Measurements from ENCODE around the gene CNN3.

The CNN3 gene

GRCh38 chr1:94969137-94969536, 42.2 kb upstream of the CNN3 start:
- ChIA-PET POLR2A (no interaction called here), CTCF (interaction anchor here (1.5 kb wide), 1 partner anchor 9 kb away, joined by 4 read pairs; no protein-coding TSS in a partner anchor)
- no peak for DNase-seq (ENCODE audit: low read depth, low spot score)
- H3K4me3 ChIP-seq (ENCODE audit: low read depth, low read length): no peak overlapping the region
- TF ChIP-seq CTCF (IDR thresholded peaks at IDR 0.05; ENCODE audit: insufficient read depth, low read length, missing control alignments): no peak

- no peak overlapping the region for H3K4me3 ChIP-seq (ENCODE audit: low read depth, low read length)
- no peak for TF ChIP-seq CTCF (IDR thresholded peaks at IDR 0.05; ENCODE audit: insufficient read depth, low read length, missing control alignments)
- CTCF ChIA-PET: interaction anchor here (1.8 kb wide), 1 partner anchor 112 kb away, joined by 5 read pairs; no protein-coding TSS in a partner anchor
- POLR2A ChIA-PET: no interaction called here
- DNase-seq (ENCODE audit: low read depth, low spot score): no peak
These were observed 39.1 kb upstream of the CNN3 start for GRCh38 chr1:94966033-94966432.

- H3K4me3 ChIP-seq (ENCODE audit: low read depth, low read length): no peak overlapping the region
- ChIA-PET CTCF (interaction anchor here (1.0 to 3.3 kb wide), 4 partner anchors 37 to 108 kb away, joined by 3 to 10 read pairs (median 3); partner anchors contain the start of gene CNN3), POLR2A (no interaction called here)
- no peak for DNase-seq (ENCODE audit: low read depth, low spot score)
- TF ChIP-seq CTCF (IDR thresholded peaks at IDR 0.05; ENCODE audit: insufficient read depth, low read length, missing control alignments): no peak
These were observed 37.0 kb upstream of the CNN3 start for GRCh38 chr1:94963864-94964263.

- TF ChIP-seq CTCF (IDR thresholded peaks at IDR 0.05; ENCODE audit: insufficient read depth, low read length, missing control alignments): no peak
- no peak for DNase-seq (ENCODE audit: low read depth, low spot score)
- ChIA-PET CTCF (interaction anchor here (1.5 to 3.3 kb wide), 3 partner anchors 59 to 107 kb away, joined by 3 to 10 read pairs (median 3); no protein-coding TSS in a partner anchor), POLR2A (no interaction called here)
- H3K4me3 ChIP-seq (ENCODE audit: low read depth, low read length): peak overlapping the region; percentile 23
These were observed 35.7 kb upstream of the CNN3 start for GRCh38 chr1:94962409-94963265.

- ChIA-PET POLR2A (no interaction called here), CTCF (interaction anchor here (1.8 to 3.3 kb wide), 2 partner anchors 79 to 80 kb away, joined by 5 to 10 read pairs; no protein-coding TSS in a partner anchor)
- no peak for DNase-seq (ENCODE audit: low read depth, low spot score)
- no peak for TF ChIP-seq CTCF (IDR thresholded peaks at IDR 0.05; ENCODE audit: insufficient read depth, low read length, missing control alignments)
- no peak overlapping the region for H3K4me3 ChIP-seq (ENCODE audit: low read depth, low read length)
These were observed 35.1 kb upstream of the CNN3 start for GRCh38 chr1:94961988-94962387.

GRCh38 chr1:94961582-94961981, 34.7 kb upstream of the CNN3 start:
- POLR2A ChIA-PET: no interaction called here

More at GRCh38 chr1:94961582-94961981, 34.7 kb upstream of the CNN3 start:
- no peak for DNase-seq (ENCODE audit: low read depth, low spot score)
- no peak overlapping the region for H3K4me3 ChIP-seq (ENCODE audit: low read depth, low read length)
- CTCF ChIA-PET: interaction anchor here (1.8 kb wide), 1 partner anchor 80 kb away, joined by 5 read pairs; no protein-coding TSS in a partner anchor
- TF ChIP-seq CTCF (IDR thresholded peaks at IDR 0.05; ENCODE audit: insufficient read depth, low read length, missing control alignments): no peak
